HepG2 (cell line): ENCODE measurements around the gene WRAP73. TPM values are rescaled to one million over a fixed set of nuclear protein-coding genes. Genes with fewer than 3 reads are reported as not detected.
A peak's percentile ranks its signal among the peaks of the same experiment; 100 is the strongest.

Experiments
- ATAC-seq: fragments of 200-7000 bp; cut with Tn5 transposase; 3 replicates; pipeline ENCODE4 v1.9.1; 2020; ENCODE audit warnings: mild to moderate bottlenecking, moderate library complexity
- BruUV-seq: library from RNA; stranded (reverse); fragments of 400-500 nt; replicated peaks from 2 replicates; lab custom pipeline; 2021; lab: Mats Ljungman, UMichigan
- CTCF ChIA-PET: fragments of 300-600 bp; formaldehyde crosslinking; extraction: SDS; loops from one replicate; lab custom pipeline; 2021; ENCODE audit warnings: low total read pairs, inconsistent platforms, low intra/inter-chr PET ratio; lab: Yijun Ruan, JAX
- POLR2A ChIA-PET: fragments of 350-600 bp; sonication (Branson Sonifier 250); formaldehyde crosslinking; loops from one replicate; lab custom pipeline; 2020; ENCODE audit warnings: antibody characterized with exemption, inconsistent platforms; lab: Yijun Ruan, JAX
- DNase-seq: peaks from one replicate; pipeline ENCODE4 v3.0.0-alpha.2; 2015; ENCODE audit warnings: low spot score
- FAIRE-seq: peaks from 3 replicates; lab custom pipeline; 2011; peaks lifted over from hg19 to GRCh38; lab: Jason Lieb, UNC
- H2AFZ ChIP-seq: one replicate; pipeline ENCODE4 v1.6.1; 2011; ENCODE audit warnings: low read length, inconsistent platforms
- H3K27ac ChIP-seq: fragments of 300-600 bp; 3 replicates; pipeline ENCODE4 v1.8.0; 2011; ENCODE audit warnings: mixed run types, mild to moderate bottlenecking, mixed read lengths, low read length, inconsistent platforms; ENCODE audit not compliant: insufficient read depth; ENCODE audit errors: extremely low read length
- H3K27me3 ChIP-seq, 2 experiments: fragments of 200-600 bp in 1 of 2; 2 replicates in 1 of 2; 3 replicates in 1 of 2; pipeline versions ENCODE4 v1.6.0 to v1.8.0; 2011; ENCODE audit warnings: low read length in 2 of 2, mild to moderate bottlenecking in 2 of 2, moderate library complexity in 2 of 2, inconsistent platforms in 1 of 2; ENCODE audit not compliant: insufficient read depth in 2 of 2, control insufficient read depth in 1 of 2
- H3K36me3 ChIP-seq, 2 experiments: fragments of 200-600 bp in 1 of 2; replicated peaks in 1 of 2; 2 replicates in 1 of 2; 3 replicates in 1 of 2; pipeline versions ENCODE4 v1.5.1 to v1.8.0; 2011; ENCODE audit warnings: low read length in 2 of 2, inconsistent platforms in 1 of 2; ENCODE audit not compliant: insufficient read depth in 2 of 2, control insufficient read depth in 1 of 2
- H3K4me1 ChIP-seq: 2 replicates; pipeline ENCODE4 v1.5.1; 2012; ENCODE audit warnings: low read length, inconsistent platforms; ENCODE audit not compliant: insufficient read depth
- H3K4me2 ChIP-seq: 2 replicates; pipeline ENCODE4 v1.6.0; 2011; ENCODE audit warnings: low read depth, low read length, inconsistent platforms
- H3K4me3 ChIP-seq, 3 experiments: fragments of 200-600 bp in 1 of 3; sonication (generic), shearing (Covaris generic) in 1 of 3; replicated peaks in 1 of 3; 2 replicates each; pipeline ENCODE4 v1.5.1; 2011 to 2016; ENCODE audit warnings: low read length in 3 of 3, inconsistent platforms in 2 of 3, low read depth in 2 of 3, mild to moderate bottlenecking in 2 of 3, control low read depth in 1 of 3, mixed read lengths in 1 of 3; ENCODE audit not compliant: insufficient read depth in 1 of 3
- H3K79me2 ChIP-seq: one replicate; pipeline ENCODE4 v1.6.1; 2011; ENCODE audit warnings: low read length, inconsistent platforms; ENCODE audit not compliant: insufficient read depth
- H3K9ac ChIP-seq: 2 replicates; pipeline ENCODE4 v1.6.0; 2011; ENCODE audit warnings: mild to moderate bottlenecking, low read depth, low read length, inconsistent platforms; ENCODE audit not compliant: insufficient read depth
- H3K9me3 ChIP-seq: 2 replicates; pipeline ENCODE4 v1.5.1; 2012; ENCODE audit warnings: mild to moderate bottlenecking, low read length
- H4K20me1 ChIP-seq: 2 replicates; pipeline ENCODE4 v1.6.0; 2011; ENCODE audit warnings: inconsistent platforms, mild to moderate bottlenecking, low read length, moderate library complexity; ENCODE audit not compliant: insufficient read depth
- GABPB1 ChIP-seq: IDR thresholded peaks from 2 replicates; pipeline ENCODE4 v1.6.1; 2016; ENCODE audit warnings: mild to moderate bottlenecking, missing genetic modification reagents, moderate library complexity, missing compliant biosample characterization
- PLRG1 ChIP-seq: fragments of 450-650 bp; conservative IDR thresholded peaks from 2 replicates; pipeline ENCODE4 v1.6.1; 2016
- ZNF724P ChIP-seq: sonication (generic); formaldehyde crosslinking; IDR thresholded peaks from 2 replicates; pipeline ENCODE4 v1.8.0; 2022; ENCODE audit warnings: missing genetic modification reagents, borderline replicate concordance
- ZNF768 ChIP-seq: sonication (generic); formaldehyde crosslinking; IDR thresholded peaks from 2 replicates; pipeline ENCODE4 v1.4.0; 2020; ENCODE audit warnings: missing genetic modification reagents
- WGBS: methylation state at CpG from one replicate; pipeline ENCODE4 v1.1.6; 2017; ENCODE audit warnings: low lambda C conversion rate; 5-methylcytosine and 5-hydroxymethylcytosine counted together
- in situ Hi-C: cut with HindIII; loops from 2 replicates; pipeline ENCODE4 v1.10.0; 2017; ENCODE audit warnings: low pct_unique_long_range_greater_than_20kb; ENCODE audit not compliant: extremely low pct_ligation_motif_present
- intact Hi-C: fragments of 100-400 bp; cut with micrococcal nuclease; formaldehyde crosslinking; loops from one replicate; pipeline ENCODE4 v1.10.0; 2022; ENCODE audit not compliant: unreplicated experiment
- polyA plus RNA-seq, 8 experiments: library from polyadenylated mRNA; depleted of rRNA in 3 of 8; stranded (reverse) in 7 of 8; unstranded in 1 of 8; fragments of >200 nt; fragmentation: Illumina TruSeq in 4 of 8; extraction: Trizol in 4 of 8; gene quantifications; 2 replicates each; pipeline versions ENCODE4 v1.2.1 to v1.2.3, GENCODE V29; 2011 to 2016; ENCODE audit warnings: low read depth in 4 of 8, missing spikeins in 1 of 8, mixed read lengths in 1 of 8; ENCODE audit not compliant: insufficient read depth in 1 of 8
- total RNA-seq, 5 experiments: library from RNA; depleted of rRNA; stranded (reverse); fragments of >200 nt; fragmentation: Illumina TruSeq; extraction: Trizol; gene quantifications; 2 replicates each; pipeline ENCODE4 v1.2.3, GENCODE V29; 2016; ENCODE audit warnings: low read depth in 1 of 5
- TF ChIP-seq, protein P1 (sequence below): sonication (generic); formaldehyde crosslinking; IDR thresholded peaks from 2 replicates; pipeline ENCODE4 v1.5.1; 2020; ENCODE audit warnings: mild to moderate bottlenecking, missing genetic modification reagents, moderate library complexity

The WRAP73 gene
- total and polyA plus RNA-seq, 2 of the 13 experiments (the other 11 are each of a cell fraction or from before 2014, with no cell fraction given): 18.1 to 40.4 TPM

DNA sequence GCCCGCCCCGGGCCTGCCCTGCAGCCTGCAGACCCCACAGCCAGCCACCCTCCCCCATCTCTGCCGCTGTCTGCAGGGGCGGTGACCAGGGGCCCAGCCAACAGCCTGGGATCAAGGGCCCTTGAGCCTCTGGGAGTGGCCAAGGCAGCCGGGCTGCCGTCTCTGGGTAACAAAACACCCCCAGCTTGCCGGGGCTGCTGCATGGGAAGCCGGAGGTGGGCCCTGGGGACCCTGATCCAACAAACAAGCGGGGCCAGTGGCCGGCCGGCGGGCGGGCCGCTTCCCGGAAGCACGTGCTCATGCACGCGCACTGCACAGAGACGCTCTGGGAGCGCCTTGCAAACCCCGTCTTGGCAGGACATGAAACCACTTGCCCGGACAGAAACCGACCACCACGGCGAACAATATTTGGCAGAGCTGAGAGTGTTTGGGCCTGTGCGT is 51.8 kb downstream of the WRAP73 start:
- no TSS peak for BruUV-seq
- Histone ChIP-seq H4K20me1 (no peaks in the 10 kb centered on the region), H3K27me3 (peaks cover 35 to 90% of the 10 kb centered on the region in 2 experiments), H3K79me2 (no peaks in the 10 kb centered on the region), H3K9ac (no peak overlapping the region), H3K4me3 (no peak overlapping the region; a peak in 1 of 6 replicates), H2AFZ (no peak overlapping the region), H3K4me2 (no peak overlapping the region), H3K4me1 (peaks cover 12% of the 10 kb centered on the region), H3K9me3 (no peaks in the 10 kb centered on the region), H3K36me3 (no peaks in the 10 kb centered on the region), H3K27ac (no peak overlapping the region)
- FAIRE-seq (no peak), ATAC-seq (no peak), DNase-seq (no peak)
- TF ChIP-seq, protein P1, sequence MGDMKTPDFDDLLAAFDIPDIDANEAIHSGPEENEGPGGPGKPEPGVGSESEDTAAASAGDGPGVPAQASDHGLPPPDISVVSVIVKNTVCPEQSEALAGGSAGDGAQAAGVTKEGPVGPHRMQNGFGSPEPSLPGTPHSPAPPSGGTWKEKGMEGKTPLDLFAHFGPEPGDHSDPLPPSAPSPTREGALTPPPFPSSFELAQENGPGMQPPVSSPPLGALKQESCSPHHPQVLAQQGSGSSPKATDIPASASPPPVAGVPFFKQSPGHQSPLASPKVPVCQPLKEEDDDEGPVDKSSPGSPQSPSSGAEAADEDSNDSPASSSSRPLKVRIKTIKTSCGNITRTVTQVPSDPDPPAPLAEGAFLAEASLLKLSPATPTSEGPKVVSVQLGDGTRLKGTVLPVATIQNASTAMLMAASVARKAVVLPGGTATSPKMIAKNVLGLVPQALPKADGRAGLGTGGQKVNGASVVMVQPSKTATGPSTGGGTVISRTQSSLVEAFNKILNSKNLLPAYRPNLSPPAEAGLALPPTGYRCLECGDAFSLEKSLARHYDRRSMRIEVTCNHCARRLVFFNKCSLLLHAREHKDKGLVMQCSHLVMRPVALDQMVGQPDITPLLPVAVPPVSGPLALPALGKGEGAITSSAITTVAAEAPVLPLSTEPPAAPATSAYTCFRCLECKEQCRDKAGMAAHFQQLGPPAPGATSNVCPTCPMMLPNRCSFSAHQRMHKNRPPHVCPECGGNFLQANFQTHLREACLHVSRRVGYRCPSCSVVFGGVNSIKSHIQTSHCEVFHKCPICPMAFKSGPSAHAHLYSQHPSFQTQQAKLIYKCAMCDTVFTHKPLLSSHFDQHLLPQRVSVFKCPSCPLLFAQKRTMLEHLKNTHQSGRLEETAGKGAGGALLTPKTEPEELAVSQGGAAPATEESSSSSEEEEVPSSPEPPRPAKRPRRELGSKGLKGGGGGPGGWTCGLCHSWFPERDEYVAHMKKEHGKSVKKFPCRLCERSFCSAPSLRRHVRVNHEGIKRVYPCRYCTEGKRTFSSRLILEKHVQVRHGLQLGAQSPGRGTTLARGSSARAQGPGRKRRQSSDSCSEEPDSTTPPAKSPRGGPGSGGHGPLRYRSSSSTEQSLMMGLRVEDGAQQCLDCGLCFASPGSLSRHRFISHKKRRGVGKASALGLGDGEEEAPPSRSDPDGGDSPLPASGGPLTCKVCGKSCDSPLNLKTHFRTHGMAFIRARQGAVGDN: peak; percentile 62
- TF ChIP-seq ZNF768 (CRISPR knock-in tag) (peak; percentile 54; the same call in 1 of the 2 replicates), PLRG1 (no peak), GABPB1 (CRISPR knock-in tag) (peak; percentile 70)
- in situ Hi-C loops (no loop called here), intact Hi-C loops (no loop called here)
- CTCF ChIA-PET: no interaction called here
- POLR2A ChIA-PET: no interaction called here
- 50% methylated on average over 2 of the region's 26 CpGs for WGBS

DNA sequence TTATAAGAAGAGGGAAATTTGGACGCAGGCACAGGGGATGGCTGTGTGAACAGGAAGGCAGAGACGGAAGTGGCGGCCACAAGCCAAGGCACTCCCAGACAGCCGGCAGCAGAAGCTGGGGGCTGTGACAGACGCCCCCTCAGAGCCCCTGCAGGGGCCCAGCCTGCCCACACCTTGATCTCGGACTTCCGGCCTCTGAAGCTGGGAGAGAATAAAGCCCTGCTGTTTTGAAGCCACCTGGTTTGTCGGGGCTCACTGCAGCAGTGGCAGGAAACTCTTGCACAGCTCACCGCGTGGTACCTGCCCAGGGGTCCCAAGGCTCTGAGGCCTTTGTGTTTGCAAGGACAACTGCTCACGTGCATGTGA is 52.3 kb downstream of the WRAP73 start:
- no peak overlapping the region for H3K4me2 ChIP-seq
- H3K4me3 ChIP-seq: no peak overlapping the region
- WGBS: 16% methylated on average over 7 of the region's 11 CpGs
- H2AFZ ChIP-seq: no peak overlapping the region
- H3K9ac ChIP-seq: no peak overlapping the region
- H3K27me3 ChIP-seq: peaks cover 37 to 90% of the 10 kb centered on the region in 2 experiments
- no peaks in the 10 kb centered on the region for H3K36me3 ChIP-seq
- in situ Hi-C loops: no loop called here
- DNase-seq (no peak), FAIRE-seq (no peak), ATAC-seq (no peak)
- BruUV-seq: no TSS peak
- ChIA-PET CTCF (no interaction called here), POLR2A (no interaction called here)
- no peaks in the 10 kb centered on the region for H4K20me1 ChIP-seq
- peaks cover 12% of the 10 kb centered on the region for H3K4me1 ChIP-seq
- no peaks in the 10 kb centered on the region for H3K79me2 ChIP-seq
- TF ChIP-seq ZNF724P: no peak
- TF ChIP-seq, all 625 proteins: peak for 0
- intact Hi-C loops: no loop called here
- no peaks in the 10 kb centered on the region for H3K9me3 ChIP-seq
- H3K27ac ChIP-seq: no peak overlapping the region
